GM19324 (cell line): ENCODE measurements around the gene NR2E3.

Experiments used
- ATAC-seq: cut with Tn5 transposase; IDR thresholded peaks from one replicate; pipeline ENCODE4 v1.9.1; 2021; ENCODE audit warnings: mild to moderate bottlenecking, moderate library complexity; ENCODE audit not compliant: unreplicated experiment, low FRiP score

Gene NR2E3

DNA sequence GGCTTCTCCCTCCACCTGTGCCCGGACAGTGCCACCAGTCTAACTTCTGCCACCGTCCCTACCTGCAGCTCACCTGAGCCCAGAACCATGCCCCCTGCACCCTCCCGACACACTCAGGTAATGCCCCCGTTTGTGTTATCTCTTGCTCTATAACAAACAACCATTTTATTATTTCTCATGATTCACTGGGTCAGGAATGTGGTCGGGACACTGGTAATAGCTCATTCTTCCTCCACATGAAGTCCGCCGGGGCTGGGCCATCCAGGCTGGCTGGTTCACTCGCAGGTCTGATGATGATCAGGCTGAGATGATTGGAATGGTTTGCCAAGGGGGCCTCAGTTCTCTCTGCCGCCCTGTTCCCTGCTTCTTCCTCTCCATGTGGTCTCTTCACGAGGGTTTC is 20.3 kb upstream of the NR2E3 start:
- ATAC-seq: no peak

DNA sequence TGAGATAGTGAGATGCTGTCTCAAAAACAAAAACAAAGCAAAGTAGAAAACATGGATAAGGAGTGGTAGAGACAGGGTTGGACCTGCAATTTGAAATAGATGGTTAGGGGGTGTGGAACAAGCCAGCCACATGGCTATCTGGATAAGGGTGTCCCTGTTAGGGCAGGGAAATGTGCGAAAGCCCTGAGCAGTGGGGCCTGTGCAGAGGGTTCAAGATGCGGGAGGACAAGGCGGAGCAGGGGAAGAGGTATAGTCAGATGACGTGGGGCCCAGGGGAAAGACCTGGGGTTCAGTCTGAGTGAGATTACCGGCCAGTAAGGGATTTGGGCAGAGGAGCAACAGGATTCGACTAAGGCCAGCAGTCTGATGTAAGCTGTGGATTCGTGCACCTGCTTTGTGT is 18.4 kb upstream of the NR2E3 start:
- no peak for ATAC-seq

DNA sequence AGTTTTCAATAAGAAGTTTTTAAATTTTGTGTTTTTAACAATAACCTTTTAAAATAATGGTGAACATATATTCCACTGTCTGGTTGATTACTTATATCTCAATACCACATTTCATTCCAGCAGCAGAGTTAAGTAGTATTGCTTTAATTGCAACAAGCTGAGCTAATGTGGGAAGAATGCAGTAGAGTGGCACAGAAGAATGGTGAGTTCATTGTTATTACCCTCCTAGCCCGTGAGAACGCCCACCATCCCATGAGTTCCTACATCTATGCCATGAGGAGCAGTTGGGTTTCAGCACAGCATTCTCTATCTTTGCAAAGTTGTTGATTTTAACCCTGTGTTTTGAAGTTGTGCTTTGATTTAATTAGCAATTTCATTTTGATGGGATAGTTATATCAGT is 17.8 kb upstream of the NR2E3 start:
- no peak for ATAC-seq

DNA sequence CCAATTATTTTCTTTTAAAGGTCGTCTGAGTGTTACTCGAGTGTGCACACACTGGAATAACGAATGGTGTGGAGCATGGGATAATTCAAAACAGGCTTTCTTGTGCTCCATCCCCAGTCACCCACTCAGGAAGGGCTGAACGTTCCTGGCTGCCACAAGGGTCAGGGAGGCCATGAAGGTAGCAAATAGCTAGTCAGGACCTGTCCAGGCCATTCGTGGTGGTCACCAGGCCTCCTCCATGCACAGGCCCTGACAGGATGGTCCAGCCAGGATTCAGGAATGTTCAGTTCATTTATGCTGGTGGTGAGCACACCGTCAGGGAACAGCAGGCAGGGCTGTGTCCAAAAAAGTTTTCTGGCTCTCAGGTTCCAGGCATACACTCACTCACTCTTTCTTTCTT is 11.7 kb upstream of the NR2E3 start:
- no peak for ATAC-seq

DNA sequence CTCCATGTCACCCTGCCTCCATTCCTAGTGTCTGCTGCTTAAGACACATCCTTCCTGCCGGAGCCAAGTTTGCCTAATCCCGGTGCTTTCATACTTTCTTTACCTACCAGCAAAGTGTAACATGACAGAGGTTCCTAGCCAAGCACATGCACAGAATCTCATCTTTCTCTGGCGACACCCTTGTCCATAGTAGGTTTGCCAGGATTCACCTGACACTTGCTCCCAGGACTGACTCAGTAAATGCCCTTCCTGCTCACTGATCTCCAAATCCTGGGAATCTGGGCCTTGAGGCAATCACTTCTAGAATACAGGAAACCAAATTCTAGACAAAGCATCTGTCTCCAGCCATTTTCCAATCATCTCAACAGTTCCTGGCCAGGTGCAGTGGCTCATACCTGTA is 10.2 kb upstream of the NR2E3 start:
- ATAC-seq: no peak

DNA sequence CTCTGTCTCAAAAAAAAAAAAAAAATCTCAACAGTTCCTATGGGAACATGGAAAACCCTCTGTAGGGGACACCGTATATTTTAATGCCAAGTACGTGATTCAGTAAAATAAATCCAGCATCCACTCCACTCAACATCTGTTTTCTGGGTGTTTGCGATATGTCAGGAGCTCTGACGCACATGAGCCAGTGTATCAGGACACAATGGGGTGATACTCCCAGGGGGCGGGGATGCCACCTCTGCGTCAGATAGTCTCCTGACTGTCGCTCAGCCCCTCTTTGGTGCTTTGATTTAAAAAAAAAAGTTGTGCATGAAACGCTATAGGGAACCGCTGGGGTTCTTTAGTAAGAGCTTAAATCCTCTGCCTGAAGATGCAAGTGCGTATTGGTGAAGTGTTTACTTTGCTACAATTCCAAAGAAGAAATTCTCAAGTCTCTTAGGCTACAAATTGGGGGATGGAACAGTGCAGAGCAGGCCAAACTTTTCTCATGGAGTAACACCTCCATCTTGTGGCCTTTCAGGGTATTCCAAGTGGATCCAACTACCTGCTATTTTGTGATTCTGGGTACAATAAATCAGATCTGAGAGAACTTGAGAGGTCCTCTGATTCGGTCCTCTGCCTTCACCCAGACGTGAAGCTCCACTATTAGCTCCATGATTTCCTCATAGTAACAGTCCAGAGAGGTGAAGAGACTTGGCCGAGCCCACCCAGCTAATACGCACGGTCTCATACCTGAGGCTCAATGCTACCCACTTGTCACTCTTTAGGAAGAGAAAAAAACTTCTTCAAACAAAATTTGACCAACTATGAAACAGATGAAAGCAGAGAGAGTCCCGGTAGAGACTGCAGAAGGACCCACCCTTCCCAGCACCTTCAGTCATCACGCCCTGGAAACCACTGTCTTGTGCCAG is 9.3 kb upstream of the NR2E3 start:
- no peak for ATAC-seq

DNA sequence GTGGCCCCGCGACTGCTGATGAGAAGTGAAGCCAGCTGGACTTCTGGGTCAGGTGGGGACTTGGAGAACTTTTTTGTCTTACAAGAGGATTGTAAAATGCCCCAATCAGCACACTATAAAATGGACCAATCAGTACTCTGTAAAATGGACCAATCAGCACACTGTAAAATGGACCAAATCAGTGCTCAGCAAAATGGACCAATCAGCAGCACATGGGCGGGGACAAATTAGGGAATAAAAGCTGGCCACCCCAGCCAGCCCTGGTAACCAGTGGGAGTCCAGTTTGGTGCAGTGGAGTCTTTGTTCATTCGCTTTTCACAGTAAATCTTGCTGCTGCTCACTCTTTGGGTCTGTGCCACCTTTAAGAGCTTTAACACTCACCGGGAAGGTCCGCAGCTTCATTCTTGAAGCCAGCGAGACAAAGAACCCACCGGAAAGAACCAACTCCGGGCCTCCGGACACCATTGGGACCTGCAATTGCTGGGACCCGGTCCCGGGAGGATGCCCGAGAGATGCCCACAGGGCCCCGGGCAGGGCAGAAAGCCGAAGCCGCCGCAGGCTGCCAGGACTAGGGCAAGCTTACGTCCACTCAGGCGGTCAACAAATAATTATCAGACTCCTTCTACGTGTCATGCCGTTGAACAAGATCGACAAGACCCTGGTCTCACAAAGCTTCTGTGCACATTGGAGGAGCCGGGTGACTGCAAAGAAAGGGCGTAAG is 8.3 kb upstream of the NR2E3 start:
- no peak for ATAC-seq

DNA sequence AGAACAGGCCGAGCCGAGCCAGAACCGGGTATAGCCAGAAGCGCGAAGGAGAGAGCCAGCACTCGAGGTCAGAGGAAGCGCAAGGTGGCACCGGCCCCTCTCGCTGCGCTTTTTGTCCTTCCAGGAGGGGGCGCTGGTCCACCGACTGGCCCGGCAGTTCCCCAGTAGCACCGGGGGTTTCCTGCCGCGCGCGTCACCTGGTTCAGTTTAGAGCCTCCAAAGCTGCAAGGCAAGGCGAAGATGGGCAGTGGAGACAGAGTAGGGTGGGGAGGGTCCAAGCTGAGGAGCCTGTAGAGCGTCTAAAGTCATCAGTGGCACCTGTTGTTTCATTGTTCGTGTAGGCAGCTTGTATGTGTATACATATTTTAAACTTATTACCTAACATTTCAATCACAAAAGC is 7.6 kb upstream of the NR2E3 start:
- ATAC-seq: no peak

DNA sequence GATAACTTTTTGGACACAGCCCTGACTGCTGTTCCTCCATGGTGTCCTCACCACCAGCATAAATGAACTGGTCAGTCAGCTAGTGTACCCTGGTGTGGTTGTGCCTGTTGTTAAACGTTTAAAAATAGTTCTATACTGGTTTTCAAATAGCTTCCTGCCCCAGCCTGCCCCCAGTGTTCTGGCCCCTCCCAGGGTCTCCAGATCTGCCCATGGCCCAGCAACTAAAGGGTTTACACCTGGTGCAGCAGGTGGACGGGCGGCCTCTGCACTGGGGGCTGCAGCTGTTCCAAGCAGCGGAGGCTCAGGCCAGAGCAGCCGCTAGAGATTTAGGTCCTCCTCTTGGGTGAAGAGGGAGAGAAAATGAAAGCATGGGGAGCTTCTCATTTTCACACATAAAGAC is 6.1 kb upstream of the NR2E3 start:
- no peak for ATAC-seq

DNA sequence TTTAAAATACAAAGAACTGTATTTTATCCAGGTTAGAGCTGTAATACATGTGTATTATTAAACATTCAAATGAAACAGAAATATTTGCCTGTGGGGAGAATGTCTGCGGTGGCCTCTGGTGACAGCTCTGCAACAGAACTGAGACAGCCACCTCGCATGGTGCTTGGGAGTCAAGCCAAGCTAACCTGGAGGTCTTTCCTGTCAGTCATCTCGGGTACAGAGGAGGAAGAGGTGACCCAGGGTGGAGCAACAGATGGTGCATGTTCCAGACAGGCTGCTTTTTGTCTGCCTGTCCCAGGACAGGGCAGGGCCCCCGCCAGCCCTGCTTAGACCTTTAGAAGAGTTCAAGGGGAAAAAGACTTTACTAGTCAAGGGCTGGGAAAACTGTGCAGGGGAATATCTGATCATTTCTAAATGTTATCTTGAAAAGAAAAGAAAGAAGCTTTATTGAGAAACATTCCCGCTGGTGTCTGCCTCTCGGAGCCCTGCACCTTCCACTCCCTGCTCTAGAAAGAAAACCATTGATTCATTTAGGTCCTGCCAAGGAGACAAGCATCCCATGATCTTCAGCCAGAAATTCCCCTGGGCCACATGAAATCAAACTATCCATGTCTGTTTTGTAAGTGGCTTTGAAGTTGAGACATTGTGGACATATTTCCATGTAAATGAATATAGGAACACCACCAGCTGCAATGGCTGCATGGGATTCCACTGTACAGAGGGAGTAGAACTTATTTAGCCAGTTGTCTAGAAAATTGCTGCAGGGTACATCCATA is 5.5 kb upstream of the NR2E3 start:
- no peak for ATAC-seq

DNA sequence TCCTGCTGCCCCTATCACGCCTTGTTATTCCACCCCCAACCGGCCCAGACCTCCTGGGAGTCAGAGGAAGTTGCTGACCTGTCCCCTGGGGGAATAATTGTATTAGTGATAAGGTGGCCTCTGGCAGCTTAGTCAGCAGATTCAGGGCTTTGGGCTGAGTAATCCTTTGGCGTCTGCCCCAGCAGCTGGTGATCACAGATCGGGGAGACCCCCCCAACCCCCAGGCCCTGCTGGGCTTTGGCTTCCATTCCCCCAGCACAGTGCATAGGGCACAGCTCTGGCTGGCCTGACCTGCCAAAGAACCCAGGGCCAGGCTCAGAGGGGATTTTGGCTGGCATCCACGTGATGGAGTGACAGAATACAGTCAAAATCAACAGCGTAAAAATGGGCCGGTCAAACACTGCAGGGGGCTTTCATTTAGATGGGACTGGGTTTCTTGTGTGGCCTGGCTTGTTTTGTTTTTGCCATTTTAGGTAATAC is 3.9 kb upstream of the NR2E3 start:
- ATAC-seq: no peak

DNA sequence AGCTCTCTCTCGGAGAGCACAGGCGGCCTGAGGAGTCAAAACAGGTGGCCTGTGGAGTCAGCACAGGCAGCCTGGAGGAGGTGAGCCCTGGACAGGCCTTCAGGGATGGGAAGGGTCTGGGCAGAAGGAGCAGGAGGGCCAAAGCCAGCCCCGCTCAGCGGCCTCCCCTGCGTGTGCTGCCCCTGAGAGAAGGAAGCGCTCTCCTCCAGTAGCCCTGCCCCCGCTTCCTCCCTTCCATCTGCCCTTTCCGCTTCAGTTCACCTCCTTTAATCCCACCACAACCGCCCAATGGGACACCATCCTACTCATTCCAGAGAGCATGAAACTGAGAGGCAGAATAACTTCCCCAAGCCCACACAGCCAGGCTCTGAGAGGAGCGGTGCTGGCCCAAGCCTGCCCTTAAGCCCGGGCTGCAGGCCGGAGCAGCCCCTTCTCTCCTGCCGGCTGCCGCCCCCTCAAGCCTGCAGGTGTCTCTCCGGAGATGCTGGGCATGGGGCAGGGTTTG is 3.2 kb upstream of the NR2E3 start:
- no peak for ATAC-seq

DNA sequence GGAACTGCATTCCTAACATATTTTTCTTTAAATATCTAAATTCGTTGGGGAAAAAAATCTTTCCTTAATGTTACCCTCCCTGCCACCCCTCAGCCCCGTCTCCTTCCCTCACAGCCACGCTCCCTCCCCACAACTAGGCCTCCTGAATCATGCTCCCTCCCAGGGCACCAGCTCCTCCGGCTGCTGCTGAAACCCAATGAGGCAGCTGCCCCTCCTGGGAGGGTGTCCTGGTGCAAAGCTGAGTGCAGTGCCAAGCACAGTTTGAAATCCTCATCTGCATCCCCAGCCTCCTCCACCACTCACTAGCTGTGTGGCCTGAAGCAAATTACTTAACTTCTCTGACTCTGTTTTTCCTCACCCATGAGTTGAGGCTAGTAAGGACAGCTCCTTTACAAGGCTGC is 2.7 kb upstream of the NR2E3 start:
- no peak for ATAC-seq

DNA sequence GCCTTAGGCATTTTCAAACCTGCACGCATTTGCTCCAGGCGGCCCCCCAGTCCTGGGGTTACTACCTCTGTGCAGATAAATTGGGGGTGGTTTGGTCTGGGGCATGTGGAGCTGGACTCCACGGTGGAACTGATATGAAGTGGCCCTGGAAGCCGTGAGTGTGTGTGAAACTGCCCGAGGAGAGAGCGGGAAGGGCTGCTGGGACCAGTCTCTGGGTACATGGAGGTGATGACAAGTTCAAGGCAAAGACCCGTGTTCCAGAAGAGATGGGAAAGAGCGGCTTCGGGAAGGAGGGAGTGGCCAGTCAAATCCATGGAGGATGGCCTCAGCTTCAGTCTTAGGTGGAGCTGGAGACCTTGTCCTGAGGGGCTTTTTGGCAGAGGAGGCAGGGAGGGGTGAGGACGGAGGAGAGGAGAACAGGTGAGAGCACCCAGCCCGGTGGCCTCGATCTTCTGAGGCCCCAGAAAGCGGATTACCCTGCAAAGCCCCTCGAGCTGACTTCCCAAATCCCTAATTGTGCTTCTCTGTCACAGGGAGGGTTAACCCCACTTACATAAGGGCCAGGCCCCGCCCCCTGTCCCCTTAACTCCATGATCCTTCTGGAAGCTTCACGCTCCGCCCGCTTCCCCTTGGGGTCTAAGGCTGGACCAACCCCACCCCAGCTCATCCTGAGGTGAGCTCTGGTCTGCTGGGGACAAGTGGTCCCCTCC is 1.9 kb upstream of the NR2E3 start:
- no peak for ATAC-seq

DNA sequence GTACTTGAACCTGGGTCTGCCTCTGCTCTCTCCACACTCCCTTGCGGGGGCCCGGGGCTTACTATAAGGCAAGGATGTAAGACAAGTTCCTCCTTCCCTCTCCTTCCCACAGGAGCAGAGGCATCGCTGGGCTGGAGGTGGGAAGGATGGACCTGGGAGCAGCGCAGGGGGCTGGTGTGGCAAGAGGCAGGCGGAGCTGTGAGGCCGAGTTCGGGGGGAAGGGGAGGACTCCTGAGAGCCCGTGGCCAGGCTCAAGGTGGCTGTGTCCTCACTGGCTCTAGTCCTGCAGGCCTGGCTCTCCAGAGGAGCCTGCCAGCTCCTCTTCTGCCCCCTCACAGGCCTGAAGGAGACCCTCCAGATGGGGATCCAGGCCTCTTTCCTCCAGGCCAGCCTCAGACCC is 1.0 kb upstream of the NR2E3 start:
- no peak for ATAC-seq

DNA sequence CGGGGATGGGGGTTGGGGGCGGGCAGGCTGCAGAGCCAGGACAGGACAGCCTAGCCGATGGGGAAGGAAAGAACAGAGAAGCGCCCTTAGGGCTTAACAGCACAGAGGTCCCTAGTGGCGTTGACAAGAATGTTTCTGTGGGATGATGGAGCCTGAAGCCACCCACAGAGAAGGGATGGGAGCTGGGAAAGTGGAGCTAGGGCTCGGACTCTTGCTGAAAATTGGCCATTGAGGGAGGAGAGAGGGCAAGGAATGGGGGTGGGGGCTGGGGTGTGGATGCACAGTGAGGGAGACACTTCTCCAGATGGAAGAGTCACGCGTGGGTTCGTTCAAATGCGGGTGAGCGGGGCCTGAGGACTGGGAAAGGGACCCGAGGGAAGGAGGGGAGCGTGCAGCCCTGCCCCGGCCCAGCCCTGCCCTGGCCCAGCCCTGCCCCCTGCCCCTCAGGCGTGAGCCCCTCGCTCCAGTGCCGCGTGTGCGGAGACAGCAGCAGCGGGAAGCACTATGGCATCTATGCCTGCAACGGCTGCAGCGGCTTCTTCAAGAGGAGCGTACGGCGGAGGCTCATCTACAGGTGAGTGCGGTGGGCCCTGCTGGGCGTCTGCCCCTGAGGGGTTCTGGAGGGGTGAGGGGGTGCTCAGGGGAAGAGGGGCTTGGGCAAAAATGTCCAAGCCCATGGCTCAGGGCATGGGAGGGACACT is 832 bp downstream of the NR2E3 start:
- ATAC-seq: no peak

DNA sequence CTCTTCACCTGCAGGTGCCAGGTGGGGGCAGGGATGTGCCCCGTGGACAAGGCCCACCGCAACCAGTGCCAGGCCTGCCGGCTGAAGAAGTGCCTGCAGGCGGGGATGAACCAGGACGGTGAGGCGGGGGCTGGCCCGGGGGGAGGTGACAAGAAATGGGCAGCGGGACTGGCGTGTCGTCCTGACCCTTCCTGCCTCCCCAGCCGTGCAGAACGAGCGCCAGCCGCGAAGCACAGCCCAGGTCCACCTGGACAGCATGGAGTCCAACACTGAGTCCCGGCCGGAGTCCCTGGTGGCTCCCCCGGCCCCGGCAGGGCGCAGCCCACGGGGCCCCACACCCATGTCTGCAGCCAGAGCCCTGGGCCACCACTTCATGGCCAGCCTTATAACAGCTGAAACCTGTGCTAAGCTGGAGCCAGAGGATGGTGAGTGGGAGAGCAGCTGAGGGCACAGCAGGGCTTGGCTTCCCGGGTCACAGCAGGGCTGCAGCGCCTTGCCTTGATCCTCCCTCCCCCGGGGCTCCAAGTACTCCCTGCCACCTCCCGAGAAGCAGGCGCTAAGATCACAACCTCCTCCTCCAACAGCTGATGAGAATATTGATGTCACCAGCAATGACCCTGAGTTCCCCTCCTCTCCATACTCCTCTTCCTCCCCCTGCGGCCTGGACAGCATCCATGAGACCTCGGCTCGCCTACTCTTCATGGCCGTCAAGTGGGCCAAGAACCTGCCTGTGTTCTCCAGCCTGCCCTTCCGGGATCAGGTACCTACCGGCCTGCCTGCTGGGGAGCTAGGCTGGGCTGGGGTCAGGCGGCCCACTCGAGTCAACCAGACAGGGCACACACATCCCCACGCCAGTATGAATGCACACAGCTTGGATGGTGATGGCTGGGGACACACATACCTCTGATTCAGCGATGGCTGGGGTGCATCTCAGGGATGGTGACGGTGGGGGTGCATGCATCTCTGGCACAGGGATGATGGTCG is 1.7 kb downstream of the NR2E3 start:
- no peak for ATAC-seq

DNA sequence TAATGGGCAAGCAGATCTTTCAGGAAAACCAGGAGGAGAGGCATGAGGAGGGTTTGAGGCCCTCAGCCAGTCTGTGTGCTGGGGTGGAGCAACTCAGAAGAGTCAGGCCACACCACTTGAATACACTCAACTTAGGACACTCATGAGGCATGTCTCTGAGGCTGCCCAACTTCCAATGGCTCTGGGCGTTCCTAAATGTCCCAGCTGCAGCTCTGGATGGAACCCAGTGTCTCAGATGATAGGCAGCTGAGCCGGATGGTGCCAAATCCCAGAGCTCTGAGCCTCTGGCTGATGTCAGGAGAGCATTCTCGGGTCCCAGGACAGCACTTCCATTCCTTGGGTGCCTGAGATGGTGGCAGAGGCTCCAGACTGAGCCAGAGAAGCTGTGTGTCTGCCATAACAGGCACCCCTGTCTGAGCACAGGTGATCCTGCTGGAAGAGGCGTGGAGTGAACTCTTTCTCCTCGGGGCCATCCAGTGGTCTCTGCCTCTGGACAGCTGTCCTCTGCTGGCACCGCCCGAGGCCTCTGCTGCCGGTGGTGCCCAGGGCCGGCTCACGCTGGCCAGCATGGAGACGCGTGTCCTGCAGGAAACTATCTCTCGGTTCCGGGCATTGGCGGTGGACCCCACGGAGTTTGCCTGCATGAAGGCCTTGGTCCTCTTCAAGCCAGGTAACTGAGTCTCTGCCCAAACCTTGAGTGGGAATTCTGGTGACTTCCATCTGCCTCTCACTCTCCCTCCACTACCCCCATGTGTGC is 2.8 kb downstream of the NR2E3 start:
- ATAC-seq: no peak
